GM19239 (cell line): ENCODE data around the gene CNIH1.
"Not testable (repeated sequence)": the region's sequence is repeated elsewhere in the genome, so short reads cannot be mapped to it uniquely, and the experiment has no call there.

Source experiments
- DNase-seq: peaks from one replicate; pipeline ENCODE4 v3.0.0; 2011; ENCODE audit warnings: low spot score; ENCODE audit not compliant: insufficient read length
- FAIRE-seq: peaks from 2 replicates; lab custom pipeline; 2011; peaks lifted over from hg19 to GRCh38; lab: Jason Lieb, UNC

CNIH1 gene

DNA sequence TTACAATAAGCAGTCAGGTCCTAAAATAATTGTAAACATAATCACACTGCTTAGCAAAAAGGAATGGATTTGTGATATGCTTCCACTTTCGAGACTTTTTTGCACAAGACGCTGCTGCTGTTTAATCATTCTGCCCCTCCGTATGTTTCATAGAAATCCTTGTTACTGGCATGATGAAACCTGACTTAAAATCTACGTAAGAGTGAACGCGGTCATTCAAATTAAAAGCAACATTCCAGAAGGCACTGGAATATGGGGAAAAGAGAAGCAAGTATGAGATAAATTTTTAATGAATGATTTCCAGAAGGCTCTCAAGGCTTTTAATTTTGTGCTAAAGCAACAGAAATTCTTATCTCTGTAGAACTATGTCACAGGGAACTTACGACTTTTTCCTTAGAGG is 1.1 kb downstream of the CNIH1 start:
- FAIRE-seq = no peak

DNA sequence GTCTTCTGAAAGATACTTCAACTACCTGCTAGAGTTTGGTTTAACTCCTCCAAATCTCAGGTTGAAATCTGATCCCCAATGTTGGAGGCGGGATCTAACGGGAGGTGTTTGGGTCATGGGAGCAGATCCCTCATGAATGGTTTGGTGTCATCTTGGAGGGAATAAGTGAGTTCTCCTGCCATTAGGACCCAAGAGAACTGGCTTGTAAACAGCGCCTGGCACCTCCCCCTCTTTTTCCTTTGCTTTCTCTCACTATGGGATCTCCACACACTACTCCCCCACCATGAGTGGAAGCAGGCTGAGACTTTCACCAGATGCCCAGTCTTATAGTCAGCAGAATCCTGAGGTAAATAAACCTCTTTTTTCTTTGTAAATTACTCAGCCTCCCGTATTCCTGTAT is 2.5 kb downstream of the CNIH1 start:
- DNase-seq (no peak), FAIRE-seq (peak; percentile 52)

More for the DNA sequence above, 1.1 kb downstream of the CNIH1 start:
- no peak for DNase-seq

DNA sequence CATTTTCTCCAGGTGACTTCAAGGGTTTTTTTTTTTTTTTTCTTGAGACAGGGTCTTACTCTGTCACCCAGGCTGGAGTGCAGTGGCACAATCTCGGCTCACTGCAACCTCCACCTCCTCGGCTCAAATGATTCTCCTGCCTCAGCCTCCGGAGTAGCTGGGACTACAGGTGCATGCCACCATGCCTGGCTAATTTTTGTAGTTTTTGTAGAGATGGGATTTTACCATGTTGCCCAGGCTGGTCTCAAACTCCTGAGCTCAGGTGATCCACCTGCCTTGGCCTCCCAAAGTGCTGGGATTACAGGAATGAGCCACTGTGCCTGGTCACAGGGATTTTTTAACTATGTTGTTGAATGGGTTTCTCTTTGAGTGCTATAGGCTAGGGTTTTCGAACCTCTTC is 3.2 kb downstream of the CNIH1 start:
- not testable (repeated sequence) for FAIRE-seq, DNase-seq

DNA sequence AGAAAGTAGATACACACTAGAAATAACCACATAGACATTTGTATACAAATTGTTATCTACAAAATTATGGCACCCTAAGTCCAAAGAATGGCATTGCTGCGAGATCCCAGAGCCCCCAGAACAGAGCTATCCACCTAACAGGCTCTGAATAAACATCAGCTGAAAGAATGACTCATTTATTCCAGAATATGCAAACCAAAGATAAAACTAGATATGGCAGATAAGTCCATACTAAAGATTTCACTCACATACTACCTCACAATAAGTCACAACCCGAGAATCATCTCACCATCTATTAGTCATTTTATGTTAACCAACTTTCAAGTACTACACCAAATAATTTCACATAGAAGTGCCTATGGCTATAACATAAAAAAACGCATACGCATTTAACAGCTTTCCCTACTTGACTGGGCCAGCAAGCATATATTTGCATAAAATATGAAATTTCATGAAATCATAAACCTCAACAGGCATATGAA is 5.6 kb downstream of the CNIH1 start:
- DNase-seq (no peak), FAIRE-seq (peak; percentile 53)

DNA sequence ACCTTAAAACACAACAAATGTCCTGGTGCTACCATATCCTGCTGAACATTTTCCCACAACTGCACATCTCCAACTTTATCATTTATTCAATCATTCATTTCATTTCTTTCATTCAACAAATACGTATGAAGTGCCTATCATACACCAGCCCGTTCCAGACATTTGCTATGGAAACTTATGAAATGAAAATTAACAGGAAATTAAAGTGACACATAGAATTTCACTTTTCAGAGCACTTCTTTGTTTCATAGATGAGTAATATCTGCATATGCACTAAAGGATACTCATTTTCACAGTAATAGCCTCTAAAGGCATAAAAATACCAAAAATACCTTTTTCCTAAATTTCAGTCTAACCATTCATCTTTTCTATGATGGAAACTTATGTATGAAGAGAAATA is 12.6 kb downstream of the CNIH1 start:
- no peak for FAIRE-seq
- DNase-seq = no peak

GRCh38 chr14:54427871-54428270 is 13.3 kb downstream of the CNIH1 start:
- FAIRE-seq (no peak), DNase-seq (no peak)

GRCh38 chr14:54425537-54426274 is 15.5 kb downstream of the CNIH1 start:
- DNase-seq = no peak
- no peak for FAIRE-seq

- no peak for FAIRE-seq
- DNase-seq = no peak
Measured at GRCh38 chr14:54425068-54425467, 16.1 kb downstream of the CNIH1 start.

- FAIRE-seq = no peak
- DNase-seq = no peak
Measured at GRCh38 chr14:54424479-54424901, 16.7 kb downstream of the CNIH1 start.

DNA sequence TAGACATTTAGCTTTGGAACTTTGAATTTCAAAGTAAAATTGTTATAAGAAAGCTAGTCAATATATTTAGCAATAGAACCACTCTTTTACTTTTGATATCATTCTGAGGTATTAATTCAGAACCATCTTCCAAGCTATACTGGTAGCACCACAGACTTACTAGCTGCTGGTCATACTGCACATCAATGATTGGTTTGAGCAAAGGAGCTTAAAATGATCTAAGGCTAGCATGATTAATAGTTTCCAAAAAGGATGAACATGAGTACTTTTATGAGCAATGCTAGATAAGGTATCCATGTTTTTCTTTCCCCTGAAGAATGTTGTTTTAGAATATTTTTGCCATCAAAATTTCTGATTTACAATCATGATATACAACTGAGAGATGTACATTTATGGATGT is 17.2 kb downstream of the CNIH1 start:
- FAIRE-seq (no peak), DNase-seq (no peak)

- DNase-seq (no peak), FAIRE-seq (no peak)
Measured at GRCh38 chr14:54420478-54421142, 20.6 kb downstream of the CNIH1 start.

- DNase-seq (no peak), FAIRE-seq (no peak)
Measured at GRCh38 chr14:54411371-54411770, 29.8 kb downstream of the CNIH1 start.

- FAIRE-seq (peak; percentile 23), DNase-seq (no peak)
Measured at GRCh38 chr14:54410215-54410614, 31.0 kb downstream of the CNIH1 start.

- not testable (repeated sequence) for DNase-seq, FAIRE-seq
Measured at GRCh38 chr14:54403401-54404005, 37.7 kb downstream of the CNIH1 start.

- FAIRE-seq = no peak
- DNase-seq = no peak
Measured at GRCh38 chr14:54399560-54399959, 41.6 kb downstream of the CNIH1 start.

- DNase-seq (peak; percentile 93), FAIRE-seq (peak; percentile 92)
Measured at GRCh38 chr14:54396493-54397335, 44.5 kb downstream of the CNIH1 start, which contains the start of gene CDKN3. CDKN3 (plus strand) TSS chr14:54397007; CDS start chr14:54397069, 62 bp downstream.

- FAIRE-seq (no peak), DNase-seq (no peak)
Measured at GRCh38 chr14:54396183-54396492, 45.0 kb downstream of the CNIH1 start.

DNA sequence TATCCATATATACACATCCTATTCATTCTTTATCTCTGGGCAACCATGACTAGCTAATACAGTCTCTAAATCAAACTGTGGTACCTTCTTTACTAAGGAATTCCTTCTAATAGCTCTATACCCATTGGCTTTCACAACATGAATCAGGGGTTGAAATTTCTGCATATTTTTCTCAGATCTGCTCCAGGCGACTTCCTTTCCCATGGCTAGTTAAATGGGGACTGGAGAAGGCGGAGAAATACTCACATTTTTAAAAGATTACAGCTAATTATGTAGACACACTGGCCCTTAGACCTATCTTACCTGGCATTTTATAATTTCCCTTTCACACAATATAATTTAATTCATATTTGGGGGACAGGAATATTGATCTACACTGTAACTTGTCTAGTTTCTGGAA is 45.5 kb downstream of the CNIH1 start:
- no peak for DNase-seq
- FAIRE-seq = no peak

DNA sequence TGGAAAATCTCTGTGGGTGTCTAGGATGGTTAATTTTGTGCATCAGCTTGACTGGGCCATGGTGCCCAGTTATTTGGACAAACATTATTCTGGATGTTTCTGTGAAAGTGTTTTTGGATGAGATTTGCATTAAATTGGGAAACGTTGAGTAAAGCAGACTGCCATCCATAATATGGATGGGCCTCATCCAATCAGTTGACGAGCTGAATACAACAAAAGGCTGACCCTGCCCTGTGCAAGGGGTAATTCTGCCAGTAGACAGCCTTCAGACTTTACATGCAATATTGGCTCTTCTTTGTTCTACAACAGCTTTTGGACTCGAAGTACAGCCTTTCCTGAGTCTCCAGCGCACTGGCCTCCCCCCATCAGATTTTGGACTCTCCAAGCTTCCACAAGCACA is 45.9 kb downstream of the CNIH1 start:
- DNase-seq (no peak), FAIRE-seq (no peak)

DNA sequence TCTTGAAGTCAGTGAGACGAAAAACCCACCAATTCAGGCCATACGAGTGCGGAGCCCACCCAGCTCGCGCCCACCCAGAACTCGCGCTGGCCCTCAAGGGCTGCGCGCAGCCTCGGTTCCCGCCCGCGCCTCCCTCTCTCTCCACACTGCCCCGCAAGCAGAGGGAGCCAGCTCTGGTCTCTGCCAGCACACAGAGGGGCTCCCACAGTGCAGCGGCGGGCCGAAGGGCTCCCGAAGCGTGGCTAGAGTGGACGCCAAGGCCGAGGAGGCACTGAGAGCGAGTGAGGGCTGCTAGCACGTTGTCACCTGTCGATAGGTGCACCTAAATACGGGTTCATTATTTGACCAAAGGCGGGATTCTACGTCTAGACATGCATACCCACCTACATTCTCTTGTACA is 46.6 kb downstream of the CNIH1 start:
- FAIRE-seq = no peak
- no peak for DNase-seq
